Effector CD4-positive, alpha-beta T cell (primary cell): ENCODE data around the gene TSPOAP1.

Source experiments
- DNase-seq: peaks from one replicate; pipeline ENCODE4 v3.0.0-alpha.2; 2020
- total RNA-seq: gene quantifications from one replicate; lab custom pipeline; 2026; lab: John Stamatoyannopoulos, UW

Gene TSPOAP1, protein sequence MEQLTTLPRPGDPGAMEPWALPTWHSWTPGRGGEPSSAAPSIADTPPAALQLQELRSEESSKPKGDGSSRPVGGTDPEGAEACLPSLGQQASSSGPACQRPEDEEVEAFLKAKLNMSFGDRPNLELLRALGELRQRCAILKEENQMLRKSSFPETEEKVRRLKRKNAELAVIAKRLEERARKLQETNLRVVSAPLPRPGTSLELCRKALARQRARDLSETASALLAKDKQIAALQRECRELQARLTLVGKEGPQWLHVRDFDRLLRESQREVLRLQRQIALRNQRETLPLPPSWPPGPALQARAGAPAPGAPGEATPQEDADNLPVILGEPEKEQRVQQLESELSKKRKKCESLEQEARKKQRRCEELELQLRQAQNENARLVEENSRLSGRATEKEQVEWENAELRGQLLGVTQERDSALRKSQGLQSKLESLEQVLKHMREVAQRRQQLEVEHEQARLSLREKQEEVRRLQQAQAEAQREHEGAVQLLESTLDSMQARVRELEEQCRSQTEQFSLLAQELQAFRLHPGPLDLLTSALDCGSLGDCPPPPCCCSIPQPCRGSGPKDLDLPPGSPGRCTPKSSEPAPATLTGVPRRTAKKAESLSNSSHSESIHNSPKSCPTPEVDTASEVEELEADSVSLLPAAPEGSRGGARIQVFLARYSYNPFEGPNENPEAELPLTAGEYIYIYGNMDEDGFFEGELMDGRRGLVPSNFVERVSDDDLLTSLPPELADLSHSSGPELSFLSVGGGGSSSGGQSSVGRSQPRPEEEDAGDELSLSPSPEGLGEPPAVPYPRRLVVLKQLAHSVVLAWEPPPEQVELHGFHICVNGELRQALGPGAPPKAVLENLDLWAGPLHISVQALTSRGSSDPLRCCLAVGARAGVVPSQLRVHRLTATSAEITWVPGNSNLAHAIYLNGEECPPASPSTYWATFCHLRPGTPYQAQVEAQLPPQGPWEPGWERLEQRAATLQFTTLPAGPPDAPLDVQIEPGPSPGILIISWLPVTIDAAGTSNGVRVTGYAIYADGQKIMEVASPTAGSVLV (N-terminal part only)
- total RNA-seq, result 63.2 reads per million, percentile 73 among the genes with 10 or more reads in this experiment

DNA sequence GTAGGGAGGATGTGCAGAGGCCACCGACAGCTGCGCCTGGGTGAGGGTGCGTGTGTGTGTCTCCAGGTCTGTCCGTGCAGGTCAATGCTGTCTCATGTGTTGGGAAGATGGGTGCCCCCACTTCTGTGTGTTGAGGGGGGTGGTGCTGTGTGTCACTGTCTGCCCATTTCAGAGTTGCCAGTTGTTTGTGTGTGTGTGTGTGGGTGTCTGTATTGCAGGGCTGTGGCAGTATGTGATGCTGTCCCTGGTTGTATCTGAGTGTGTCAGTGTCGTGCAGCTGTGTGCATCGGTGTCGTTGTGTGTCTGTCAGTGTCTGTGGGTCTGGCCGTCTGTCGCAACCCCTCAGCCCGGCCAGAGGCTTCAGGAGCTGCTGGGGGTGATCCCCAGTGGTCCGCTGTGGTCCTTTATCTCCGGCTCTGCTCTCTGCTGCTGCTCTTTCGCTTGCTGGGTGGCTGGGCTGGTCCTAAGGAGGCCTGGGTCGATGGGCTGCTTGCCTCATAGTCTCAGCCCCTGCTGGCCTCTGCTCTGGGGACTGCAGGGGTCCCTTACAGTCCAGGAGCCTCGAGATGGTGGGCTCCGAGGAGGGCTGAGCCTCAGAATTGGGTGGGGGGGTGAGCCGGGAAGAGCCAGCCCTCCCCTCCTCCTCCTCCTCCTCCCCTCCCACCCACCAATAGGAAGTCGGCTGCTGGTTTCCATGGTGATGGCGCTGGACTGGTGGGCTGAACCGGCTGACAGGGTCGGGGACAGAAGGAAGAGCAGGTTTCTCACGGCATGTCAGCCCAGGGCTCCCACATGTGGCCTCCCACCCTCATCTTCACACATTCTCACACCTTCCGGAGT, at the start of gene TSPOAP1:
Gene TSPOAP1, minus strand, starts transcription at position 601 of the 840 bp plus-strand sequence. CDS start 875 bp downstream, outside the sequence.
- DNase-seq, result peak; percentile 52

DNA sequence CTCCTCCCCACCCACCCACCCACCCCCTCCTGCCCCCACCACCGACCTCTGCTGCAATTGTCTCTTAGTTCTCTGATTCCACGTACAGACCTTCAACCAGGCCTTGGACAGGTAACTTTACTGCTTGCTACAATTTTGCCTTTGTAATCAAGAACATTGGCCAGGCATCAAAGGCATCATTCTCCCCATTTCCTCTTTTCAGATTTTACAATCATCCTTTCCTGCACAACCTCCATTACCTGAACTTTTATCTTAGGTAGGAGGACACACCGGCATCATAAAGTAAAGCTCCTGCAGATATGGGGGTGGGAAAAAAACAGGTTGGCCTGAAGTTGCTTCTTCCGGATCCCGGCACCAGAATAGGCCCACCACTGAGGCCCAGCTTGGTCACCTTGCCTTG, 49.1 kb upstream of the TSPOAP1 start:
- DNase-seq, result no peak

DNA sequence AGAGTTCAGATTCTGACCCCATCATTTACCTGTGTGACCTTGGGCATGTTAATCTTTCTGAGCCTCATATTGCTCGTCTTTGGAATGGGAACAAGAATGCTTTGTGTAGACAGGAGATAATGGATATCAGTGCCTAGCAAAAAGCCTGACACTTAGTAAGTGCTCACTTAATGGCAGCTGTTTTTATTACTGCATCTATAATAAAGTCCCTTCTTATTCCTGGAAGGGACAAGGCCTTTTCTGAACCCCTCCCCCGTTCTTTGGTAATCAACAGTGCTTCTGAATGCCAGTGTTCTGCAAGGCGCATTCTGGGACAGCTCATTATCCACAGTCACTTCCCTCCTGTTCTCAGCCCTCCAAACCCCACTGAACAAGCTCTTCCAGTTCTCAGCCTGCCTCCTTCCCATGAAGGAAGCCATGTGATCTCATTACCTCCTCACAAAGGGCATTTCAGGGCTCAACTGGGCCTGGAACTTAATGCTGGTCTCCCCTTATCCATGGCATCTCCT, 48.6 kb upstream of the TSPOAP1 start:
- no peak for DNase-seq

DNA sequence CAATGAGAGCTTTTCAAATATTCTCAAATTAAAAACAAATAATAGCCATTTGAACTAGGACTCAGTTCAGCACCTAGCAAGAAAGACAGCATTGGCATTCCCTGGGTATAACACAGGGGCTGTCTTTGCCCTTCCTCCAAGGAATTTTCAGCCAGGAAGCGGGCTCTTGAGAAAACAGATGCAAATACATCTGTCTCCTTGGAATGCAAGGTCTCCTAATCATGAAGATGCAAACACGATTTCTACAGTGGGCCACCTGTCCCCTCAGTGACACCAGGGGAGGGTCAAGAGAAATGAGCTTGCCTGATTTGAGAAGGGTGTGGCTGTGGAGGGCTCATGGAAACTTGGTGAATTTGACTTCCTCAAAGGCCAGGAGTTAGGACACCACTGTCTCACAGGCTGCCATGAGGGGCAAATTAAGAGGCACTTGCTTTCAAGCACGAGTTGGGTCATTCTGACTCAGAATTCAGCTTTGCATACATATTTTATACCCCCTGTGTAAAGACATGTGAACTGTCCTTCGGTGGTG, 47.9 kb upstream of the TSPOAP1 start:
- DNase-seq, result no peak

DNA sequence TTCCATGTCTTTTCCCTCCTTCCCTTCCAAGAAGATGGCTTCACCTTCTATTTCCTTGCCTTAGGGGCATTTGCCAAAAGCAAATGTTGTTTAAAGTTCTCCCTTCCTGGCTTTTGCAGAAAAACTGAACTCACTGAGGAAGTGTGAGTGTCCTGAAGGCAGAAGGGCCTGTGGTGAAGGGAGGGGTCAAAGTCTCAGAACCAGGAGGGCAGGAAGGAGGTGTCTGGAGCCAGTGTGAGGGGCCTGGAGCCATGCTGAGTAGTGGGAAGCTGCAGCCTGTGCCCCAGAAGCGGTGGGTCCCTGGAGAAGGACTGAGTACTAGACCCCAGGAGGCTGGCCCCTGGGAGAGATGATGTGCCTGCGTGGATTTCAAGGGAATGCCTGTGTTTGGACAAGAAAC, 47.2 kb upstream of the TSPOAP1 start:
- no peak for DNase-seq

DNA sequence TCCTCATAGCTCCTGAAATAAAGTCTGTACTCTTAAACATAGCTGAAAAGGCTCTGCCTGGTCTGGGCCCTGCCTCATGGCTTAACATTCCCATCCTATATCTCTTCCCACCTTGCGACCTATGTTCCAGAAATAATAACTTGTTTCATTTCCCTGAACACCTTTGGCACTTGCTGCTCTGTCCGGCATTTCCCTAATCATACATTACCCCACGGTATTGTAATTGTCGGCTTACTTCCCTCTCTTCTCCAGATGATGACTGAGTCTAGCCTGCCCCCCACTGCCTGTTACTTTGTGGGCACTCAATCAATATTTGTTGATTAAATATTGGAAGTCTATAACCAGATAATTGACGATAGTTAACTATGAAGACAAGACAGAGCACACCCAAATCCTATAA, 46.7 kb upstream of the TSPOAP1 start:
- no peak for DNase-seq

DNA sequence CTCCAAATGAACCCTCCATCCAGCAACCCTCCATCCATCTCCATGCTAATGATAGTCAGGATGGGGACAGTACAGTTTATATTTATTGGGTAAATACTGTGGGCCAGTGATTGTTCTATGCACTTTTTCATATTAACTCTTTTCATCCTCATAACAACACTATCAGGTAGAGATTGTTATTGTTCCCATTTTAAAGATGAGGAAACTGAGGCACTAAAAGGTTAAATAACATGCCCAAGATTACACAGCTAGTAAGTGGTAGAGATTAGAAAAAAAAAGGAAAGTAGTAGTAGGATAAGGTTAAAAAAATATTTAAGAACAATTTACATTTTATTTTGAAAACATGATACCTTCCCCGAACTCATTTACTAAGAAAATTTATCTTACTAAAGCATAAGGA, 45.3 kb upstream of the TSPOAP1 start:
- no peak for DNase-seq

DNA sequence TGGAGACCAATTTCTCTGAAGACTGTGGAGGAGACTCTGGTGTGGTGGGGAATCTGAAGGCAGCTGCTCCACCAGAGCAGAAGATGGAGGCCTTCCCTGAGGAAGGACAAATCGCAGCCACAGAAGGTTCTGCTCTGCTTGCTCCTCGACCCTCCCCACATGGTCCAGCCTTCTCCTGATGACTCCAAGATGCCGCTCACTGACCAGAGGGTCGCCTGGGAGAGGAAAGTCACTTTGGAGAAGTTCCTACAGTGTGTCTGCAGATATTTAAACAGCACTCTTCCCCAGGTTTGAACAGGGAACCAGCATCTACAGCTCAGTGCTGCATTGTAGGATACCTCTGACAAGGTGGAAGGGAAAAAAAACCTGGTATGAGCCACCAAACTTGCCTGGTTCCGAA, 44.4 kb upstream of the TSPOAP1 start:
- DNase-seq, result no peak

DNA sequence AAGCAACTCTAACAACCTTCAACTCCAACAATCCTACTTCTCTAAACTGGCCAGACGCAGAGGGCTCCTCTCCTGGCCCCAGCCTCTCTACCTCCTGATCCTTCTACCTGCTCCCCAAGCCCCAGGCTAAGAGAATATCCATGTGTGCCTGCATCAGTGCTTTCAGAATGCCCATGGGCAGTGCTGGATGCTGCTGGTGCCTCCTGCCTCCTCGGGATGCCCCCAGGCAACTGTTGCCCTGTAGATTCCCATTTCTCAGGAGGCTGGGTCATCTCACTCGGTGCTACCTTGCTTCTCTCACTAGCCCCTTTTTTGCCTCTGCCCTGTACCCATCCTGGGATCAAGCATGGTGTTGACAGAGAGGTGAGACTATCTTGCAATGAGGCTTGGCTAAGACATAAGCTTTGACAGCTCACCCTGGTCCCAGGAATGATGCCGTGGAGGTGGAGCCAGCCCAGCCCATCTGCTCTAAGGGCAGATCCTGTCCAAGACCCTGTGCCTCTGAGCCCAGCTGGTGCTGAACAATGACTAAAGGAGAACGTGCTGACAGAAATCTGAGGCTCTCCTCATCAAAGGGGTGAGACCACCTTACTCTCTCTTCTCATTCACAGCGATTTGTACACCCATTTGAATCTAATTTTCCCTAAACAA, 42.8 kb upstream of the TSPOAP1 start:
- DNase-seq, result no peak

DNA sequence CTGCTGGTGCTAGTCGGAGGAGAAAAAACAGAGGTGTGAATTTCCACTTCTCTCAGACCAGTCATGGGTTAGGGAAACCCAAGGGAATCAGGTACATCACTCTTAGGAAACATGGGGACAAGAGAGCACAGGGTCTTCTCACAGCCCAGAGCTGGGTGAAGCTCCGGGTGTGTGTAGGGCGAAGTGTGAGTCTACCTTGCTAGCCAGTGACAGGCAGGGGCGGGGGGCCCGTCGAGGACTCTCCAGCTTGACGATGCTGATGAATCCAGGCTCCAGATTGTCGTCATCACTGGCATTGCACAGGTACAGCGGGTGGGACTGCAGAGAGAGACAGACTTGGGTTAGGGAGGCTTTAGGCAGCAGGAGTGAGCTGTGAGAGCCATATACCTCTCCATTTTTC, 42.1 kb upstream of the TSPOAP1 start:
- DNase-seq, result no peak

DNA sequence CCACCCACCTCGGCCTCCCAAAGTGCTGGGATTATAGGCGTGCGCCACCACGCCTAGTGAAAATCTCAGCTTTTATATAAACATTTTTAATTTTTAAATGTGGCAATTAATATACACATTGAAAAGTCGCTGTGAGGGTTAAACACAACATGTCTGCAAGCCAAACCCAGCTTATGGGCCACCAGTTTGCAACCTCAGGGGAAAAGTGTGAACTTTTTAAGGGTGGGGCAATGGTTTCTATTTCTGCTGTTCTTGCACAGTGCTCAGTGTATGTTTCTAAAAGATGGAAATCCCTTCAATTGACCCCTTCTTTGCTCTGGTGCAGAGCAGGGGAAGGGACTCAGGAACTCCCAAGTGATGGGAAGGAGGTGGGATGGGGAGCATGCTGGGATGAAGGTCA, 41.7 kb upstream of the TSPOAP1 start:
- no peak for DNase-seq

DNA sequence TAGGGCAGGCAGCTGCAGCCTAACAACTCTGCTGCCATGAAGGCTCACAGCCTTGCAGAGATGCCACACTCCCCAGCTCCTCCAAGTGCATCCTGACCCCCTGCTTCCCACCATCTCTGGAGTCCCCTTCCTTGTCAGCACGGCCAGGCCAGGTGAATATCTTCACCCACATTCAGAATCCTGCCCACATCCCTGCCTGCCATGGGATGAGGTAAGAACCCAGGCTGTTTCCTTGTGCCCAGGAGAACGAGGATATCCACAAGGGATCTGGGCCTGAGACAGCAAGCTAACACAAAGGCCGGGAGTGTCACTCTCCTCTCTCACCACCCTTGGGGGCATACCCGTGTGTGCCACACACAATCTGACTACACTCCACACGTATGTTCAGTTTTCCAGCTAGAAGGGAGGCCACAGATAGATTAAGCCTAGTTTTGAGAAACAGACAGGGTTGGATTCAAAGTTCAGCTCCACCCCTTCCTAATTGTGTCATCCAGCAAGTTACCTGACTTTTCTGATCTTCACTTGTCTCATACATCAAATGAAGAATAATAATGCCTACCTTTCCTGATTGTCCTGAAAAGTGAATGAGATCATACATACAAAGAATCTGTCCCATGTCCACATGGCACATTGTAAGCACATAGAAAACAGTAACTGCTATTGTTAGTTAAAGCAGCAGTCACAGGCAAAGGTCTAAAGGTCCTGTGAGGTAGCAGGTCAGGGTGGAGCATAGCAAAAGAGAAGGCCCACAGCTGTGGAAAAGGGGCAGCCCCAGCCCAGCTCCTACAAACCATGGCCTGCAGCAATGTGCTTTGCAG, 40.8 kb upstream of the TSPOAP1 start:
- no peak for DNase-seq

DNA sequence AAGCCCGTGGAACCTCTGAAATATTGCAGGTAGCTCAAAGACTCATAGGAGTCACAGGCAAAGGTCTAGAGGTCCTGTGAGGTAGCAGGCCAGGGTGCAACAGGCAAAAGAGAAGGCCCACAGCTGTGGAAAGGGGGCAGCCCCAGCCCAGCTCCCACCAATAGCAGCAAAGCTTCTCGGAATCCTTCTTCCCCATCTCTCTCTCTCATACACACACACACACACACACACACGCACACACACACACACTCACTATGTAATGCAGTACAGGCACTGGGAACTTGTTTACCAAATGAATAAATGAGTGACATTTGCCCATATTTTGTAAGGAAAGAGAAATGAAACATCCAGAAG, 40.2 kb upstream of the TSPOAP1 start:
- DNase-seq, result no peak

DNA sequence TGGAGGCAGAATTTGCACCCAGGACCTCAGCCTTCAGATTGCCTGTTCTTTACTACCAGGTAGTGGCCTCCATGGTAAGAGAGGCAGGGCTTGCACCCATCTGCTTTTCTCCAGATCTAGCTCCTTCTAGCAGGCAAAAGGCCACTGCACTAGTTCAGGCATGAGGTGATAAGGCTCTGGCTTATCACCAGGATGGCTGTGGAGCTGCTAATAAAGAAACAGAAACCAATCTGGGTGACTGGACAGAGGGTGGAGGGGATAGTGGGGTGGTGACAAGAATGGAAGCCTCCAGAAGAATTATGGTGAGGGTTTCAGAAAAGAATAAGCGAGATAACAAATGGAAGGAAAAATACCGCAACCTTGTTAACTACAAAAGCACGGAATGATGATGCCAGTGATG, 38.9 kb upstream of the TSPOAP1 start:
- DNase-seq, result no peak

DNA sequence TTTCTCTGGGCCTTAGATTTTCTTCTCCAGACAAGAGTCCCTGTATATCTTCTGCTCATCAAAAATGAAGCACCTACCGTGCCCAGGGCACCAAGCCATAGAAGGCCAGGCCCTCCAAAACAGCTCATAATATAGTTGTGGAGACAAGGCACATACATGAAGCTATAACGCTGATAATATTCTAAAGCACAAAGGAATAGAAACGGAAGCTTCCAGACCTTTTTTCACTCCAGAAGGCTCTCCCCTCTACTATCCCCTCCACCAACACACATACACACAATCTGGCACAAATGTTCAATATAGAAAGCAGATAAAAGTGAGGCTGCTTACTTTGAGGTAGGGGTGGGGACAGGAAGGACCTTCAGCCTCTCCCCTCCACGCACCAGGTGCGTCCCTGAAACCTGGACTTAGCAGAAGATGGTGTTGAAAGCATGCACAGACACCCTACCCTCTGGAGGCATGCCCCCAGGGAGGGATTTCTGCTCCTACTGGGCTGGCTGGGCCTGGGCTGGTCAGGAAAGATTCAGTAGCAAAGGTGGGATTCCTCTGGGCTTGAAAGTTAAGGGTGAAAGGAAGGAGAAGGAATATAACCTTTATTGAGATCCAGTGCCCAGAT, 37.5 kb upstream of the TSPOAP1 start:
- no peak for DNase-seq

DNA sequence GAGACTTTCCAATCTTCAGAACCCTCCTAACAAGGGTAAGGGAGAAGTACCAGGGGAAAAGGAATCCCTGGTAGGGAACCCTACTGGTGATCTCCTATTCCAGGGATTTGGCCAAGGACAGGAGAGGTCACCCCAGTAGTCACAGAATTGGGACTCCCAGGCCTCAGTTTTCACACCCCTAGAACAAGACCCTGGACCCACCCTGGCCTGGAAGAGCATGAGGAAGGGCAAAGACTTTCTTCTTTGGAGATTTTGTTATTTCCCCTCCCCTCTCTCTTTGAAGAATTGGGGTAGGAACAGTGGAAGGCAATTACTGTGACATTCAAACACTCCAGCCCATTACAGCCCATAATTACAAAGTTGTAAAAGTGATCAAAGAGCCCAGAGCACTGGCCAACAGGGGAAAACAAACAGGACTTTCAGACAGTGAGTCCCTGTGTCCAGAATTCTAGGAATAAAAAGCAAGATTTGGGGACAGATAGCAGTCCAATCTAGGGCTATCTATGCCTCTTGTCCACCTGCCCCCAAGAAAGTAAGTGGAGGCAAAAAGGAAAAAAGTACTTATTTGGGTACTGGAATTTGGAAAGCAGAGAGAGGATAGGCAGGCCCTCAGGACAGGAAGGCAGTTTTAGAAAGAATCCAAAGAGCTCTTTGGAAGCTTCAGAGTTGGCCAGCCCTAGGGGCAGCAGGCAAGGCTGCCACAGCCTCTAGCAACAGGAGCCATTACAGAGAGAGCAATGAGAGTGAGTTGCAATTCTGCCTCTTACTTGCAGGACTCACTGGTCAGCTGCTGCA, 36.8 kb upstream of the TSPOAP1 start:
- DNase-seq, result no peak

DNA sequence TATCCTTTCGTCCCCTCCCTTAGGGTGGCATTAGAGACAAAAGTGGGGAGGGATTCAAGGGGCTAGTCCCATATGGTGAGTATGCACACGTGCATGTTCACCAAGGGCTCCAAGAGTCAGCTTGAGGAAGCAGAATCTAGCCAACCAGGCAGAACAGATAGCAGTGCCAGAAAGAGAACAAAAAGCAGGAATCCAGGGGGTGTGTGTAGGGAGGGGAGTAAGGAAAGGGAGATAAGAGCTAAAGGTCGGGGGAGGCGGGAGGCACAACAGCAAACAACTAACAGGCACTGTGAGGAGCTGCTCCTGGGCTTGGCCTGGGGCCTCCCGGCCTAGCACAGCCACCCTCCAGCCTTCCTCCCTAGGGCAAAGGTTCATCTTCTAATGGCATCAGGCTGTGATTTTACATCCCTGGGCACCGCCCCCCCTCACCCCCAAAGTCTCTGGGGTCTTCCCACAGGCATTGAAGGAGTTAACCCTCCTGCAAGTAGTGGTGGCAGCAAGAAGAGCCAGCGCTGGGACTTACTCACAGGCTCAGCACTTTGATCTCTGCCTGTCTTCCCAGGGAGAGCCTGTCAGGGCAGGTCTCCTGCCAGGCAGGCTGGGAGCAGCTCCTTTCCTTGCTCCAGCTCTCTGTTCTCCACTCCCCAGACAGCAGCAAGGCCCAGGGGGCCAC, 35.8 kb upstream of the TSPOAP1 start:
- no peak for DNase-seq

DNA sequence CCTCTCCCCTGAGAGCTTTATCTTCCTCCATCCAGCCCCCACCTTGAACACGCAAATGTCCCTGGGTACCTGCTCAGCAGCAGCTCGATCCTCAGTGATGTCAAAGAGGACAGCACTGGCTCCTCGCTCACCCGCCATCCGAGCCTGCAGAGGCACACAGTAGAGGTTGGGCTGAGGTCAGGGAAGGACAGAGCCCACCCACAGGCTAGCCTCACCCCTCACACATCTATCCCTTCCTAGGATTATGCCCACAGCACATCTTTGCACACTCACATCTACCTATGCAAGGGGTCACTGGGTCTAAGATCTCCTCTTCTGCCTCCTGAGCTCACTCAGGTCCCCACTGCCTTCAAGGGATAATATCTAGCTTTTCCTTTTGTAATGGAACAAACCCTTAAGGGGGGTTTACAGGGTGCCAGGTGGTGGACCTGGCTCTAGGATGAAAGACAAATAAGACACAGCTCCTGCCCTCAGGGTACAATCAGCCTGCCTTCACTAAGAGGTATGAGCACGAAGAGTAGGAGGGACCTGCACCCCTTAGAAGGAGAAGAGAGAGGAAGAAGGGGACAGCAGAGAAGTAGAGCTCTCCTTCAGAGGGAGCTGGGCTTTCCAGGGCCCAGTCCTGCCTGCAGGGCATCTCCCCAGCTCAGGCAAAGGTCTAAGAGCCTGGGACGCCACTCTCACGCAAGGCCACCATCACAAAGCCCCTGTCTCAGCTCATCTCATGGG, 35.0 kb upstream of the TSPOAP1 start:
- no peak for DNase-seq
